DOHH2 (cell line): Measurements from ENCODE around the gene MYBPC2.

ENCODE experiments used
- H3F3A ChIP-seq: fragments of 200-600 bp; sonication (generic), shearing (Covaris generic); 2 replicates; pipeline ENCODE4 v1.6.0; 2016; ENCODE audit warnings: antibody characterized with exemption, mild to moderate bottlenecking; ENCODE audit not compliant: control insufficient read depth, insufficient read depth
- H3K27ac ChIP-seq: fragments of 200-600 bp; sonication (generic); 2 replicates; pipeline ENCODE4 v1.5.1; 2014; ENCODE audit warnings: low read depth, mild to moderate bottlenecking, low read length, moderate library complexity
- H3K27me3 ChIP-seq: fragments of 200-600 bp; sonication (generic); 2 replicates; pipeline ENCODE4 v1.6.1; 2014; ENCODE audit warnings: mild to moderate bottlenecking, low read length, mixed read lengths; ENCODE audit not compliant: control insufficient read depth
- H3K36me3 ChIP-seq: fragments of 200-600 bp; sonication (generic); 2 replicates; pipeline ENCODE4 v1.6.1; 2014; ENCODE audit warnings: mild to moderate bottlenecking, low read length, moderate library complexity, mixed read lengths; ENCODE audit not compliant: control insufficient read depth
- H3K4me1 ChIP-seq: fragments of 200-600 bp; sonication (generic); 2 replicates; pipeline ENCODE4 v1.6.1; 2014; ENCODE audit warnings: mild to moderate bottlenecking, low read length, mixed read lengths; ENCODE audit not compliant: control insufficient read depth
- H3K4me2 ChIP-seq: fragments of 200-600 bp; sonication (generic); 2 replicates; pipeline ENCODE4 v1.6.0; 2014; ENCODE audit warnings: mild to moderate bottlenecking, low read length, moderate library complexity
- H3K4me3 ChIP-seq: fragments of 200-600 bp; sonication (generic); 2 replicates; pipeline ENCODE4 v1.5.1; 2014; ENCODE audit warnings: mild to moderate bottlenecking, low read length, mixed read lengths
- H3K79me2 ChIP-seq: fragments of 200-600 bp; sonication (generic); 2 replicates; pipeline ENCODE4 v1.6.1; 2014; ENCODE audit warnings: mild to moderate bottlenecking, low read length, mixed read lengths; ENCODE audit not compliant: control insufficient read depth
- H3K9me2 ChIP-seq: fragments of 200-600 bp; sonication (generic); replicated peaks from 2 replicates; pipeline ENCODE4 v1.6.1; 2014; ENCODE audit warnings: mild to moderate bottlenecking, low read length, mixed read lengths; ENCODE audit not compliant: control insufficient read depth
- H3K9me3 ChIP-seq: fragments of 200-600 bp; sonication (generic); 2 replicates; pipeline ENCODE4 v1.6.1; 2014; ENCODE audit warnings: antibody characterized with exemption, low read length, mixed read lengths; ENCODE audit not compliant: control insufficient read depth, insufficient read depth
- H4K20me1 ChIP-seq: fragments of 200-600 bp; sonication (generic); 2 replicates; pipeline ENCODE4 v1.6.0; 2014; ENCODE audit warnings: low read depth, mild to moderate bottlenecking, antibody characterized with exemption, low read length, moderate library complexity; ENCODE audit not compliant: control insufficient read depth, insufficient read depth
- EZH2phosphoT487 ChIP-seq: fragments of 200-600 bp; sonication (generic); IDR thresholded peaks from 2 replicates; pipeline ENCODE4 v1.6.1; 2017; ENCODE audit warnings: borderline replicate concordance, mild to moderate bottlenecking, antibody characterized with exemption, low read length, moderate library complexity, mixed read lengths
- TF ChIP-seq, protein P1 (sequence below): fragments of 200-600 bp; sonication (generic); IDR thresholded peaks from one replicate; pipeline ENCODE4 v1.5.1; 2014; ENCODE audit warnings: antibody characterized with exemption, mild to moderate bottlenecking, low read depth, low read length; ENCODE audit not compliant: poor library complexity, severe bottlenecking

Gene MYBPC2

DNA sequence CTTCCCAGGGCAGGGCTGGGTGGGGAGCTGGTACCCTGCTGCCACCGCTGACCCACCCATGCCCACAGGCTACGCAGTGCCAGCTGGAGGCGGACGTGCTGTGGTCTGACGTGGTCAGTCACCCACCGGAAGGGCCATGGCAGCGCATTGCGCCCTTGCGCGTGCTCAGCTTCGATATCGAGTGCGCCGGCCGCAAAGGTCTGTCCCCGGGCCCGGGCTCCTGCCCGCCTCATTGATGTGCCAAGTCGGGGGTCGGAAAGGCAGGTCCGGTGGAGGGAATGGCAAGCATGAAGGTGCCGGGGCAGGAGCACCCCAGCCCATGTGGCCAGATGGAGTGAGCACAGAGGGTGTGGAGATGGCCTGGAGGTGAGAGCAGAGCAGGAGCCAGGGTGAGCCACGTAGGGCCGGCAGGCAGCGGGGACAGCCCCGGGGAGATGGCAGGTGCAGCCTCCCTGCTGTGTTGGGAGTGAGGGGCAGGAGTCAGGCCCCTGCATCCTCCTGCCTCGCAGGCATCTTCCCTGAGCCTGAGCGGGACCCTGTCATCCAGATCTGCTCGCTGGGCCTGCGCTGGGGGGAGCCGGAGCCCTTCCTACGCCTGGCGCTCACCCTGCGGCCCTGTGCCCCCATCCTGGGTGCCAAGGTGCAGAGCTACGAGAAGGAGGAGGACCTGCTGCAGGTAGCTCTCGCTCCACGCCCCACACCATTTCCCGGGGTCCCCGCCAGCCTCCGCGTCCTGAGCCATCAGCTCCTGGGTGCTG is 30.0 kb upstream of the MYBPC2 start:
- Histone ChIP-seq H3K4me1 (no peaks in the 10 kb centered on the region), H3K27ac (no peak overlapping the region), H3K79me2 (peaks cover 24% of the 10 kb centered on the region), H4K20me1 (peaks cover 2% of the 10 kb centered on the region; the same call in 1 of the 2 replicates), H3K4me2 (no peak overlapping the region), H3K36me3 (peaks cover 73% of the 10 kb centered on the region), H3K4me3 (no peak overlapping the region), H3K27me3 (no peaks in the 10 kb centered on the region), H3F3A (no peaks in the 10 kb centered on the region), H3K9me2 (no peaks in the 10 kb centered on the region), H3K9me3 (no peaks in the 10 kb centered on the region)
- TF ChIP-seq EZH2phosphoT487 = no peak
- TF ChIP-seq, protein P1, sequence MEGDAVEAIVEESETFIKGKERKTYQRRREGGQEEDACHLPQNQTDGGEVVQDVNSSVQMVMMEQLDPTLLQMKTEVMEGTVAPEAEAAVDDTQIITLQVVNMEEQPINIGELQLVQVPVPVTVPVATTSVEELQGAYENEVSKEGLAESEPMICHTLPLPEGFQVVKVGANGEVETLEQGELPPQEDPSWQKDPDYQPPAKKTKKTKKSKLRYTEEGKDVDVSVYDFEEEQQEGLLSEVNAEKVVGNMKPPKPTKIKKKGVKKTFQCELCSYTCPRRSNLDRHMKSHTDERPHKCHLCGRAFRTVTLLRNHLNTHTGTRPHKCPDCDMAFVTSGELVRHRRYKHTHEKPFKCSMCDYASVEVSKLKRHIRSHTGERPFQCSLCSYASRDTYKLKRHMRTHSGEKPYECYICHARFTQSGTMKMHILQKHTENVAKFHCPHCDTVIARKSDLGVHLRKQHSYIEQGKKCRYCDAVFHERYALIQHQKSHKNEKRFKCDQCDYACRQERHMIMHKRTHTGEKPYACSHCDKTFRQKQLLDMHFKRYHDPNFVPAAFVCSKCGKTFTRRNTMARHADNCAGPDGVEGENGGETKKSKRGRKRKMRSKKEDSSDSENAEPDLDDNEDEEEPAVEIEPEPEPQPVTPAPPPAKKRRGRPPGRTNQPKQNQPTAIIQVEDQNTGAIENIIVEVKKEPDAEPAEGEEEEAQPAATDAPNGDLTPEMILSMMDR = no peak

DNA sequence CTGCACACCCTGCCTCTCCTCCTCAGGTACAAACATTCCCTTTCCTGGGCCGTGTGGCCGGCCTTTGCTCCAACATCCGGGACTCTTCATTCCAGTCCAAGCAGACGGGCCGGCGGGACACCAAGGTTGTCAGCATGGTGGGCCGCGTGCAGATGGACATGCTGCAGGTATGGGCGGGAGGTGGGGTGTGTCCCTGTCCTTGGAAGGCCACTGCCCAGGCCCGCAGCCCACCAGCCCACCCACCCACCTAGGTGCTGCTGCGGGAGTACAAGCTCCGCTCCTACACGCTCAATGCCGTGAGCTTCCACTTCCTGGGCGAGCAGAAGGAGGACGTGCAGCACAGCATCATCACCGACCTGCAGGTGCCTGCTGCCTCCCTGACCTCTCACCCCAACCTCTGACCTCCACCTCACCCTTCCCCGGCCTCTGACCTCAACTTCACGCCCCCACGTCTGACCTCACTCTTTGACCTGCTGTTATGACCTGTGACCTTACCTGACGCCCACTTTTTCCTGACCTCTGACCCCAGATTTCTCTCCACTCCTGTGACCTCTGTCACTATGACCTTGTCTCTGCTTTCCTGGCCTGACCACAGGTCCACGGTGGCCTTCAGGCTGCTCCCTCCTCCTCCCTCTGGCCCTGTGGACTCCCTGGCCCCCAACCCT is 26.4 kb upstream of the MYBPC2 start:
- Histone ChIP-seq H3F3A (no peaks in the 10 kb centered on the region; the same call in 1 of the 2 replicates), H3K27me3 (no peaks in the 10 kb centered on the region), H3K9me3 (no peaks in the 10 kb centered on the region), H3K4me2 (no peak overlapping the region), H3K9me2 (no peaks in the 10 kb centered on the region), H3K79me2 (peaks cover 4% of the 10 kb centered on the region), H3K4me3 (no peak overlapping the region), H3K36me3 (peaks cover 85% of the 10 kb centered on the region), H3K4me1 (no peaks in the 10 kb centered on the region), H4K20me1 (no peaks in the 10 kb centered on the region), H3K27ac (no peak overlapping the region)
- TF ChIP-seq EZH2phosphoT487 = no peak
- TF ChIP-seq, protein P1 = no peak

DNA sequence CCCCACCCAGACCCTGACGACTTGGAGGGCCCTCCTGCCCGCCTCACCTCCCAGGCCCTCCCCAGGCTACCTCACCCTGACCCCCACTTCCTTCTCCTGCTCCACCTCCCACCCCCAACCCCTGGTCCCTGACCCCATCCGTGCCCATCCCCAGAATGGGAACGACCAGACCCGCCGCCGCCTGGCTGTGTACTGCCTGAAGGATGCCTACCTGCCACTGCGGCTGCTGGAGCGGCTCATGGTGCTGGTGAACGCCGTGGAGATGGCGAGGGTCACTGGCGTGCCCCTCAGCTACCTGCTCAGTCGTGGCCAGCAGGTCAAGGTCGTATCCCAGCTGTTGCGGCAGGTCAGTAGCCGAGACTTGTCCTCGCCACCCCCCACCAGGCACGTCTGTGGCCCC is 25.9 kb upstream of the MYBPC2 start:
- TF ChIP-seq EZH2phosphoT487 = no peak
- TF ChIP-seq, protein P1 = no peak
- Histone ChIP-seq H3K9me3 (no peaks in the 10 kb centered on the region), H3K36me3 (peaks cover 83% of the 10 kb centered on the region), H3K4me2 (no peak overlapping the region), H3K27me3 (no peaks in the 10 kb centered on the region), H3K79me2 (no peaks in the 10 kb centered on the region), H3K4me1 (no peaks in the 10 kb centered on the region), H3K4me3 (no peak overlapping the region), H3F3A (no peaks in the 10 kb centered on the region; the same call in 1 of the 2 replicates), H4K20me1 (no peaks in the 10 kb centered on the region), H3K9me2 (no peaks in the 10 kb centered on the region), H3K27ac (no peak overlapping the region)
